AG08395 (cell line): ENCODE measurements around the gene RFX8.
"Not testable (repeated sequence)": the region's sequence is repeated elsewhere in the genome, so short reads cannot be mapped to it uniquely, and the experiment has no call there.

ENCODE experiments used
- DNase-seq: peaks from one replicate; pipeline ENCODE4 v3.0.0; 2012; ENCODE audit warnings: mixed read lengths, low spot score

RFX8 gene

GRCh38 chr2:101474731-101475384 lies at the start of gene RFX8:
TSS of gene RFX8 (minus strand) at chr2:101475112. CDS start at chr2:101466848, 8,264 bp downstream.
- DNase-seq, result peak; percentile 93

DNA sequence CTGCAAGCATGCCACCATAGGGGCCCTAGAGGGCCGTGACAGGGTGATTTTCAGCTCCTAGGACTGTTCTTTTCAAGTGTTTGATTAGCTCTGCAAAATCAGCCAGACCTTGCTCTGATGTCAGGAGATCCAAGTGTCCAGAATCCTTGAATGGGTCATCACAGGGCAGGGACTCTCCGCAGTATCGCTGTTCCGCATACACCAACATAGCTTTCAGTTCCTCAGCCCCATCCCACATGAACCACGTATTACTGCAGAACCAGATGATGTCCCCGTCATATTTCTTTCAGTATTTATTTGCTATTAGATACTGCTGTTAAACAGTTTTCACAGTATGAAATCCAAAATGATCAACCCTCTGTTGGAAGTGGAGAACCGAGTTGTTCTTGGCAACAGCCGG lies 46.6 kb upstream of the RFX8 start:
- DNase-seq, result no peak

GRCh38 chr2:101520246-101520645 lies 45.3 kb upstream of the RFX8 start:
- DNase-seq, result peak; percentile 36

- peak; percentile 30 for DNase-seq
These were observed 43.9 kb upstream of the RFX8 start for GRCh38 chr2:101518578-101519492.

DNA sequence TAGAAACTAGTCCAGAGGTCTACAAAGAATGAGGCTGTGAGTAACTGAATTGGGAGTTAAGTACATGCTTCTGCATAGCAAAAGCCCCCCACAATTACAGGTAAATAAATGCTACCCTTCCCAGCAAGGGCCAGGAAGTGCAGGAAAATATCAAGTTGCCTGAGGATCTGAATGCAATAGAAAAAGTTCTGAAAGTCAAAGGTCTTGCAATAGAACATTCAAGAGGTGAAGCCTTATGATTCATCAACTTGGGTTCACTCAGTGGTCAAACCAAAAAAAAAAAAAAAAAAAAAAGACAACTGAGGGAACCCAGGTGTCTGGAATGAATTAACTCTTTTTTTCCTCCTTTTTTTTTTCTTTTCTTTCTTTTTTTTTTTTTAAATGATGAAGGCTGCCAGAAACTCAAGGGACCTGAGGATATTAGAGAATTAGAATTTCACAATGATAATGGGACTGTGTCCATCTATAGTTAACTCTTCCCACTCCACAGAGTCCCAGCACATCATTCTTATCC lies 42.9 kb upstream of the RFX8 start:
- peak; percentile 60 for DNase-seq

GRCh38 chr2:101516823-101517690 lies 42.1 kb upstream of the RFX8 start:
- peak; percentile 82 for DNase-seq

GRCh38 chr2:101516349-101516748 lies 41.4 kb upstream of the RFX8 start:
- DNase-seq, result no peak

DNA sequence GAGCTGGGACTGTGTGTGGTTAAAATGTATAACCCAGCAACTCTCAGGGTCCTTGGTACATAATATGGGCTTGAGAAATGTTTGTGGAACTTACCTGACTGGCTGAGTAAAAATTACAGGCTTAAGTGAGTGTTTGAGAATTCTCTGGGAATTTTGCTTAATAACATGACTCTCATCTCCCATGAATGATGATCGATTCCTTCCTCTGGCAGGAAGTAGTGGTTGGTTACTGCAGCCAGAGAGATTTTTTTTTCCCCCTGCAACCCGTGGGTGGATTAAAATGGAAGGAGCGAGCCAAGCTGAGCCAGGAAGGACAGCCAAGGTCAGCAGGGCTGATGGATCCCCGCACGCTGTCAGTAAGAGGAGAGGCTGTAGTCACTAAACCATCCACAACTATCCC lies 40.6 kb upstream of the RFX8 start:
- peak; percentile 12 for DNase-seq

DNA sequence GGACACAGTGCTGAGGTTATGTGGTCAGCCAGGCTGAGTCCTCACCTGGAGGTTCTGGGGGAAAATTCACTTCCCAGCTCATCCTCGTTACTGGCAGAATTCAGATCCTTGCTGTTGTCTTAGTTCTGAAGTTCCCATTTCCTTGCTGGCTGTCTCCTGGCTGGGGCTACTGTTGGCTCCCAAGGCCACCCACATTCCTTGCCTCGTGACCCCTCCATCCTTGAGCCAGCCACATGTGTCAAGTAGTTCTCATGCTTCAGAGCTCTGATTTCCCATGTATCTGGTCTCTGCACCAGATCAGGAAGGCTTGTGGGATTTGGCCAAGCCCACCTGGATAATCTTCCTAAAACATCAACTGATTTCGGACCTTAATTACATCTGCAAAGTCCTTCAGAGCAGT lies 38.1 kb upstream of the RFX8 start:
- no peak for DNase-seq

DNA sequence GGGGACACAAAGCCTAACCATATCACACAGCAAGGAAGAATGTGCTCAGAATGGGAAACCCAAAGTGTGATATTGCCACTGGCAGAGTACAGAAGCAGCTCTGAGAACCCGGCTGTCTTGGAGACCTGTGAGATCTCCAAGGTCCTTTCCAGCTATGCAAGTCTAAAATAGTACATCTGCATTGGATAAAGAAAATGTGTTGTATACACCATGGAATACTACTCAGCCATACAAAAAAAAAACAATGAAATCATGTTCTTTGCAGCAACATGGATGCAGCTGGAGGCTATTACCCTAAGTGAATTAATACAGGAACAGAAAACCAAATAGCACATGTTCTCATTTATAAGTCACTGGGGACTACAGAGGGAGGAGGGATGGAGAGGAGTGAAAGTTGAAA lies 36.5 kb upstream of the RFX8 start:
- DNase-seq, result no peak

- no peak for DNase-seq
These were observed 34.8 kb upstream of the RFX8 start for GRCh38 chr2:101509499-101510284.

DNA sequence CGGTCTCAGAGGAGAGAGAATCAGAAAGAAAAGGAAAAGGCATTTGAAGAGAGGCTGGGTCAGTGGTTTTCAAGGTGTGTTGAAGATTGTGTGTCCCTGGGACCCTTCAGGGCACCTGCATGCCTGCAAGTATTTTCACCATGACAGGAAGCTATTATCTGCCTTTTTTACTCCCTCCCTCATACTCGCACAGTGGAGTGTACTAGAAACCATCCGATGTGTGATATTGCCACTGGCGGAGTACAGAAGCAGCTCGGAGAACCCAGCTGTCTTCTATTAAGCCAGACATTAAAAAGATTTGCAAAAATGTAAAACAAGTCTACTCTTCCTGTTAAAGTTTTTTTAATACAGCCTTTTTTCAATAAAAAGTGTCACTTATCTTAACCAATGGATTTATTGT lies 33.7 kb upstream of the RFX8 start:
- DNase-seq, result no peak

DNA sequence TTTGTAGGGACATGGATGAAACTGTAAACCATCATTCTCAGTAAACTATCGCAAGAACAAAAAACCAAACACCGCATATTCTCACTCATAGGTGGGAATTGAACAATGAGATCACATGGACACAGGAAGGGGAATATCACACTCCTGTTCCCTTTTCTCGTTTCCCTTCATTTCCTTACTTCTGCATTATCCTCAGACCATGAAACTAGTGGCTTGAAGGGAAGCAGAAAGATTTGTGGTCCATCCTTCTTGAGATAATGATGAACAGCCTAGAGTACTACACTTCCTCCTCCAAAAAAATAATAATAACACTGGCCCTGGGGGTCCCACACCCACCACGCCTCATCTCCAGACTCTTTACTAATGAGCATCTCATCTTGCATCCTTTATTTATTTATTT lies 30.4 kb upstream of the RFX8 start:
- not testable (repeated sequence) for DNase-seq

GRCh38 chr2:101504744-101505143 lies 29.8 kb upstream of the RFX8 start:
- not testable (repeated sequence) for DNase-seq

GRCh38 chr2:101502095-101502494 lies 27.2 kb upstream of the RFX8 start:
- no peak for DNase-seq

GRCh38 chr2:101501443-101501842 lies 26.5 kb upstream of the RFX8 start:
- DNase-seq, result no peak

DNA sequence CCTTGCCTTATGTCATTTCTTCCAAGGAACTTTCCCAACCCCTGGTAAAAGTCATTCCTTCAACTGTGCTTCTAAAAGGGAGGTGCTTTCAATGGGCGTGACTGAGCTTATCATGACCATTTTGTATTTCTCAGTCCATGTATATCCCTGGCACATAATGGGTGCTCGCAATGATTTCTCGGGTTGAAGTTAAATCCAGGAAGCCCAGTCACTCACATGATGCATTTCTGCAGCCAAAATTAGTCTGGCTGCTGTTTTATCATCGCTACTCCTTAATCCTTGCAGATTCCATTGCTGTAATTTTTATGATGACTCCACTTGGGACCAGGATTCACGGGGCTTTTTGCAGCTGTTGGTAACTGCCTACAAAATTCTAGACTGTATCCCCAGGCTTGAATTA lies 25.9 kb upstream of the RFX8 start:
- DNase-seq, result peak; percentile 20

DNA sequence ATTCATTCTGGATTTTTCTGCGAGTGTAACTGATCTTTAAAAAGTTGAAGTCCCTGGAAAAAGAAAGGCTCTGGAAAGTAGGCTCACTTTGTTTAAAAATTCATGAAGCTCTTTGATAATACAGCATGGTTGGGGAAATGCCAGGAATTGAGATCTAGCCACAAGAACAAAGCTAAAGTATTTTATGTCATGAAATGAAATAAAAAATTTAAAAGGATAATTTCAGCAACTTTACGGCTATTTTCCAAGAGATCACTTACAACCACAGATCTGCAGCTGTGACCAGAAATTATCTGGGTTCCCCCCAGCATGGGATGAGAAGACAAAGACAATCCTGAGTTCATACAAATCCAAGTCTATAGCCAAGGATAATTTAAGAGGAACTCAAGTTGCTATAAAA lies 25.3 kb upstream of the RFX8 start:
- no peak for DNase-seq

- DNase-seq, result no peak
These were observed 21.4 kb upstream of the RFX8 start for GRCh38 chr2:101496279-101496678.

GRCh38 chr2:101492936-101493473 lies 18.1 kb upstream of the RFX8 start:
- no peak for DNase-seq

GRCh38 chr2:101486994-101487393 lies 12.1 kb upstream of the RFX8 start:
- DNase-seq, result no peak
